SH-SY5Y (cell line): ENCODE measurements around the gene ANHX.

Experiments
- GATA2 ChIP-seq: IDR thresholded peaks from 2 replicates; pipeline ENCODE4 v1.6.1; 2011; ENCODE audit warnings: mild to moderate bottlenecking, low read depth, low read length
- GATA3 ChIP-seq: IDR thresholded peaks from 2 replicates; pipeline ENCODE4 v1.6.1; 2011; ENCODE audit warnings: low read depth, mild to moderate bottlenecking, low read length, moderate library complexity

DNA sequence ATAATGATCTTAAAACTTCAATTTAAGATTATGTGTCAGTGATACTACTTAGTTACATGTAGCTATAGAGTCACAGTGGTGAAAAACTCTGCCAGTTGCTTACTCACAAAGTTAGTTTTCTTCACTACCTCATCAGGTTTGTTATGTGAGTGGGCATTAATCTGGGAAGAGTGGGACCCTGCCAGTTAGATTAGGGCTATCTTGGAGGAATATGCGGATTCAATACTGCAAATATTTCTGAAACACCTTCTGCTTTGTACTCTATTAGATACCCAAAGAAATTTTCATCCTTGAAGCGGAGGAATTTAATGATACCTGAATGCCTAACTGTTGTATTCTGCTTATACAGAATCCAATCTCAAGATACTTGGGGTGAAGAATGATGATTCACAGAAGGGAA, 29.3 kb downstream of the ANHX start:
- TF ChIP-seq GATA2 (no peak), GATA3 (no peak)
